ENCODE measurements around the gene GFY.
A peak's percentile ranks its signal among the peaks of the same experiment; 100 is the strongest.

The GFY gene

GRCh38 chr19:49390131-49390928 lies 34.9 kb upstream of the GFY start:
- no peak overlapping the region for H3K4me3 ChIP-seq (ENCODE audit: low read length)
- DNase-seq (ENCODE audit: low read depth) = no peak
- TF ChIP-seq CTCF (IDR thresholded peaks at IDR 0.05; ENCODE audit: insufficient read depth, low read depth, low read length, missing control alignments) = no peak

GRCh38 chr19:49390929-49391359 lies 34.2 kb upstream of the GFY start:
- no peak overlapping the region for H3K4me3 ChIP-seq (ENCODE audit: low read length)
- no peak for TF ChIP-seq CTCF (IDR thresholded peaks at IDR 0.05; ENCODE audit: insufficient read depth, low read depth, low read length, missing control alignments)
- no peak for DNase-seq (ENCODE audit: low read depth)

GRCh38 chr19:49391581-49392399 lies 33.4 kb upstream of the GFY start:
- TF ChIP-seq CTCF (IDR thresholded peaks at IDR 0.05; ENCODE audit: insufficient read depth, low read depth, low read length, missing control alignments) = peak; percentile 95
- DNase-seq (ENCODE audit: low read depth) = peak; percentile 83
- no peak overlapping the region for H3K4me3 ChIP-seq (ENCODE audit: low read length)

GRCh38 chr19:49393881-49394280 lies 31.3 kb upstream of the GFY start:
- no peak for DNase-seq (ENCODE audit: low read depth)

GRCh38 chr19:49395581-49396407 lies 29.4 kb upstream of the GFY start:
- no peak for DNase-seq (ENCODE audit: low read depth)
- no peak for TF ChIP-seq CTCF (IDR thresholded peaks at IDR 0.05; ENCODE audit: insufficient read depth, low read depth, low read length, missing control alignments)
- H3K4me3 ChIP-seq (ENCODE audit: low read length) = no peak overlapping the region

More at GRCh38 chr19:49393881-49394280, 31.3 kb upstream of the GFY start:
- no peak for TF ChIP-seq CTCF (IDR thresholded peaks at IDR 0.05; ENCODE audit: insufficient read depth, low read depth, low read length, missing control alignments)
- H3K4me3 ChIP-seq (ENCODE audit: low read length) = no peak overlapping the region

- H3K4me3 ChIP-seq (ENCODE audit: low read length) = no peak overlapping the region
- no peak for DNase-seq (ENCODE audit: low read depth)
- no peak for TF ChIP-seq CTCF (IDR thresholded peaks at IDR 0.05; ENCODE audit: insufficient read depth, low read depth, low read length, missing control alignments)
These were observed 28.3 kb upstream of the GFY start for GRCh38 chr19:49396738-49397505.
